KMS-11 (cell line): ENCODE results near the gene NAGPA.

Experiments
- H2AFZ ChIP-seq: fragments of 200-600 bp; sonication (generic); 2 replicates; pipeline ENCODE4 v1.6.1; 2016; ENCODE audit warnings: antibody characterized with exemption, mixed run types, low read depth
- H3K27ac ChIP-seq: fragments of 200-600 bp; sonication (generic); 2 replicates; pipeline ENCODE4 v1.6.1; 2016; ENCODE audit warnings: mild to moderate bottlenecking, mixed run types
- H3K27me3 ChIP-seq: fragments of 200-600 bp; sonication (generic); 2 replicates; pipeline ENCODE4 v1.6.1; 2017; ENCODE audit warnings: mild to moderate bottlenecking, low read depth, mixed run types, moderate library complexity; ENCODE audit not compliant: insufficient read depth
- H3K36me3 ChIP-seq: fragments of 200-600 bp; sonication (generic); 2 replicates; pipeline ENCODE4 v1.6.1; 2017; ENCODE audit warnings: mild to moderate bottlenecking, mixed run types; ENCODE audit not compliant: insufficient read depth
- H3K4me1 ChIP-seq: fragments of 200-600 bp; sonication (generic); 2 replicates; pipeline ENCODE4 v1.6.1; 2016; ENCODE audit warnings: mild to moderate bottlenecking, low read depth, mixed run types; ENCODE audit not compliant: poor library complexity, severe bottlenecking
- H3K4me2 ChIP-seq: fragments of 200-600 bp; sonication (generic); 2 replicates; pipeline ENCODE4 v1.7.0; 2016; ENCODE audit warnings: mild to moderate bottlenecking, mixed run types
- H3K4me3 ChIP-seq: fragments of 200-600 bp; sonication (generic); IDR thresholded peaks from 2 replicates; pipeline ENCODE4 v1.6.1; 2017; ENCODE audit warnings: low read depth, low read length, mixed read lengths; ENCODE audit not compliant: insufficient read depth
- H3K79me2 ChIP-seq: fragments of 200-600 bp; sonication (generic); 2 replicates; pipeline ENCODE4 v1.6.1; 2016; ENCODE audit warnings: low read depth, mixed run types; ENCODE audit not compliant: insufficient read depth
- H3K9ac ChIP-seq: fragments of 200-600 bp; sonication (generic); 2 replicates; pipeline ENCODE4 v1.6.1; 2016; ENCODE audit warnings: mild to moderate bottlenecking, mixed run types
- H4K20me1 ChIP-seq: fragments of 200-600 bp; sonication (generic); 2 replicates; pipeline ENCODE4 v1.6.1; 2016; ENCODE audit warnings: mild to moderate bottlenecking, mixed run types; ENCODE audit not compliant: insufficient read depth
- CTCF ChIP-seq: fragments of 200-600 bp; sonication (generic); conservative IDR thresholded peaks from 2 replicates; pipeline ENCODE4 v1.6.1; 2017; ENCODE audit warnings: low read depth, mild to moderate bottlenecking, antibody characterized with exemption, low read length, moderate library complexity, mixed read lengths

NAGPA gene

DNA sequence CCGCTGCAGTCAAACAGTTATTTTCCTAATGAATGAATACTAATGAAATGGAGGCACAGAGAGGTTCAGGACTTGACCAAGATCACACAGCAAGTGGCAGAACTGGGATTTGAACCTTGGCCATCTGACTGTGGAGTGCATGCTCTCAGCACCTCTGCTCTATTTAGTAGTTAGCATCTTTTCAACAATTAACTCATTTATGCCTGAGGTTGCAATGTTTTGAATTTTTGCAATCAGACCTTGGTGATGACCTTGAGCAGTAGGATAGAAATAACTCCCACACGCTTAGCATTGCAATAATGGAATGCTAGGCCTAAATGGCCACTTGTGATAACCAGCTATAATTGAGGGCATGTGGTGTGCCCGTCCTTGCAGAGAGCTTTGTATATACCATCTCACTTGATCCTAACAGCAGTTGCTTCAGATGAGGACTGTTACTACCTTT, 31.0 kb downstream of the NAGPA start:
- H3K4me2 ChIP-seq: no peak overlapping the region
- TF ChIP-seq CTCF: no peak
- H3K9ac ChIP-seq: no peak overlapping the region
- no peak overlapping the region for H3K4me3 ChIP-seq
- no peaks in the 10 kb centered on the region for H3K4me1 ChIP-seq
- H3K79me2 ChIP-seq: no peaks in the 10 kb centered on the region
- no peaks in the 10 kb centered on the region for H3K36me3 ChIP-seq
- no peaks in the 10 kb centered on the region for H4K20me1 ChIP-seq
- peaks cover 3% of the 10 kb centered on the region; the same call in 1 of the 2 replicates for H3K27me3 ChIP-seq
- H3K27ac ChIP-seq: no peak overlapping the region
- no peak overlapping the region for H2AFZ ChIP-seq

DNA sequence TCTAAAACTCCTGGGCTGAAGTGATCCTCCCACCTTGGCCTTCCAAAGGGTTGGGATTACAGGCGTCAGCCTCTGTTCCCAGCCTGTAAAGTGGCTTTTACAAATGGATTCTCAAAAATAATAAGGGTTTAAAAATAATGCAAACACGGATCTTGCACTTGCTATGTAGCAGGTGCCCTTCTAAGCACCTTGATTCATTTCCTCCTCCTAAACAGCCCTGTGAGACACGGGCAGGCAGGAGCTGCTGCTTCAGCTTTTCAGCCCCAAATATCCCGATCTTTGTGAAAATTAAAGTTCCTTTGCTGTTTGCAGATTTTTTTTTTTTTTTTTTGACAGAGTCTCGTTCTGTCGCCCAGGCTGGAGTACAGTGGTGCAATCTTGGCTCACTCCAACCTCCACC, 31.7 kb downstream of the NAGPA start:
- TF ChIP-seq CTCF: no peak
- H4K20me1 ChIP-seq: no peaks in the 10 kb centered on the region
- no peak overlapping the region for H3K27ac ChIP-seq
- no peak overlapping the region for H3K4me3 ChIP-seq
- H3K79me2 ChIP-seq: no peaks in the 10 kb centered on the region
- H2AFZ ChIP-seq: no peak overlapping the region
- H3K4me2 ChIP-seq: no peak overlapping the region
- no peaks in the 10 kb centered on the region; the same call in 1 of the 2 replicates for H3K27me3 ChIP-seq
- no peaks in the 10 kb centered on the region for H3K36me3 ChIP-seq
- no peaks in the 10 kb centered on the region for H3K4me1 ChIP-seq
- H3K9ac ChIP-seq: no peak overlapping the region

GRCh38 chr16:5001571-5001970, 32.2 kb downstream of the NAGPA start:
- no peak overlapping the region for H2AFZ ChIP-seq
- no peaks in the 10 kb centered on the region; the same call in 1 of the 2 replicates for H3K27me3 ChIP-seq
- H4K20me1 ChIP-seq: no peaks in the 10 kb centered on the region
- H3K4me1 ChIP-seq: no peaks in the 10 kb centered on the region
- no peak overlapping the region for H3K4me3 ChIP-seq
- TF ChIP-seq CTCF: no peak
- H3K36me3 ChIP-seq: no peaks in the 10 kb centered on the region
- H3K79me2 ChIP-seq: no peaks in the 10 kb centered on the region
- no peak overlapping the region for H3K9ac ChIP-seq
- H3K4me2 ChIP-seq: no peak overlapping the region
- no peak overlapping the region for H3K27ac ChIP-seq

DNA sequence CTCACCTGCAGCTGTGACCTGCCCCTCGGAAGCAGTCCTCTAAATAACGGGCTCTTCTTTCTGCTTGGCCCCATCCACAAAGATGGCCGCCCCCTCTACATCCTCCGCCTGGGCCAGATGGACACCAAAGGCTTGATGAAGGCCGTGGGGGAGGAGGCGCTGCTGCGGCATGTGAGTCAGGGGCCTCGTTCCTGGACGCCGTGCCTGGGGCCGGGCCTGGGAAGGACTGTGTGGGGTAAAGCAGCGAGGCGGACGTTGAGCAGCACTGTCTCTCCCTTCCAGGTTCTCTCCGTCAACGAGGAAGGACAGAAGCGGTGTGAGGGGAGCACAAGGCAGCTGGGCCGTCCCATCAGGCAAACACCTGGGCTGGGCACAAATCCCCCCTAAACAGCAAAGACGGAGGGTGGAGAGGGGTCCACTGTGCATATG, 33.1 kb downstream of the NAGPA start:
- Histone ChIP-seq H3K9ac (no peak overlapping the region), H3K4me1 (no peaks in the 10 kb centered on the region), H3K79me2 (no peaks in the 10 kb centered on the region), H2AFZ (no peak overlapping the region), H3K4me2 (no peak overlapping the region), H3K4me3 (no peak overlapping the region), H4K20me1 (no peaks in the 10 kb centered on the region), H3K36me3 (no peaks in the 10 kb centered on the region), H3K27me3 (no peaks in the 10 kb centered on the region; the same call in 1 of the 2 replicates), H3K27ac (no peak overlapping the region)
- no peak for TF ChIP-seq CTCF
